AG04450 (cell line): Measurements from ENCODE around the gene OR2T34. TPM values are rescaled to one million over a fixed set of nuclear protein-coding genes. Genes with fewer than 3 reads are reported as not detected.
"Not testable (repeated sequence)": the region's sequence is repeated elsewhere in the genome, so short reads cannot be mapped to it uniquely, and the experiment has no call there.

Experiments used
- CTCF ChIA-PET: fragments of 300-600, 350-600 bp; formaldehyde crosslinking; extraction: SDS; loops from one replicate; lab custom pipeline; 2022; ENCODE audit warnings: antibody characterized with exemption, inconsistent platforms; lab: Charles Lee
- POLR2A ChIA-PET: fragments of 350-600 bp; formaldehyde crosslinking; extraction: SDS; loops from one replicate; lab custom pipeline; 2021; ENCODE audit warnings: antibody characterized with exemption, inconsistent platforms; lab: Yijun Ruan, JAX
- DNase-seq: peaks from one replicate; pipeline ENCODE4 v3.0.0-alpha.2; 2011; ENCODE audit warnings: low read depth, low spot score
- H3K27ac ChIP-seq: one replicate; pipeline ENCODE4 v1.5.1; 2012; ENCODE audit warnings: low read depth, low read length, control low read depth
- H3K27me3 ChIP-seq: one replicate; pipeline ENCODE4 v1.6.0; 2012; ENCODE audit warnings: low read length; ENCODE audit not compliant: control insufficient read depth, insufficient read depth
- H3K4me3 ChIP-seq: 2 replicates; pipeline ENCODE4 v1.5.1; 2011; ENCODE audit warnings: mild to moderate bottlenecking, low read depth, low read length, control low read depth
- H3K9me3 ChIP-seq: 2 replicates; pipeline ENCODE4 v1.5.1; 2012; ENCODE audit warnings: low read length; ENCODE audit not compliant: control insufficient read depth, insufficient read depth
- CTCF ChIP-seq: IDR thresholded peaks from 2 replicates; pipeline ENCODE4 v1.5.1; 2011; ENCODE audit warnings: low read depth, low read length, control low read depth, inconsistent platforms
- polyA plus RNA-seq: library from polyadenylated mRNA; depleted of rRNA; stranded (reverse); fragments of >200 nt; gene quantifications from 2 replicates; pipeline ENCODE4 v1.2.3, GENCODE V29; 2011

OR2T34 gene
- polyA plus RNA-seq, 1 experiment, result not detected

- ChIA-PET POLR2A (no interaction called here), CTCF (no interaction called here)
- Histone ChIP-seq H3K4me3 (no peak overlapping the region), H3K9me3 (peaks cover 3% of the 10 kb centered on the region; the same call in 1 of the 2 replicates), H3K27me3 (no peaks in the 10 kb centered on the region), H3K27ac (no peak overlapping the region)
- DNase-seq, result no peak
- TF ChIP-seq CTCF, result no peak
Observed at GRCh38 chr1:248585266-248585665, 10.7 kb upstream of the OR2T34 start.

- CTCF ChIA-PET, result no interaction called here
- POLR2A ChIA-PET, result no interaction called here
- no peaks in the 10 kb centered on the region for H3K27me3 ChIP-seq
- no peaks in the 10 kb centered on the region for H3K9me3 ChIP-seq
- no peak for TF ChIP-seq CTCF
- no peak overlapping the region for H3K27ac ChIP-seq
- H3K4me3 ChIP-seq, result no peak overlapping the region
- no peak for DNase-seq
Observed at GRCh38 chr1:248576260-248576980, 1.9 kb upstream of the OR2T34 start.

DNA sequence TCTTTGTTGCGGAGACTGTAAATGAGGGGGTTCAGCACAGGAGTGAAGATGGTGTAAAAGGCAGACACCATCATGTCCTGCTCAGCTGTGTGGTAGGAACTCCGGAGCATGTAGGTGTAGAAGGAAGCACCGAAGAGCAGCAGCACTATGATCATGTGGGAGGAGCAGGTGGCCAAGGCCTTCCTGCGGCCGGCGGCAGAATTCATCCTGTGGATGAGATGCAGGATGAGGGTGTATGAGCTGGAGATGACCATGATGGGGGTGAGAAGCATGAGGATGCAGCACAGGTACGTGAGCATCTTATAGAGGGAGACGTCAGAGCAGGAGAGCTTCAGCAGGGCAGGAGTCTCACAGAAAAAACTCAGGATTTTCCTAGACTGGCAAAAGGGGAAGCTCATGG, 701 bp downstream of the OR2T34 start:
- DNase-seq, H3K27ac ChIP-seq, H3K27me3 ChIP-seq, H3K9me3 ChIP-seq, CTCF ChIA-PET, POLR2A ChIA-PET, H3K4me3 ChIP-seq: not testable (repeated sequence)

- H3K9me3 ChIP-seq, POLR2A ChIA-PET, H3K27ac ChIP-seq, H3K4me3 ChIP-seq, DNase-seq, CTCF ChIA-PET, H3K27me3 ChIP-seq: not testable (repeated sequence)
Observed at GRCh38 chr1:248572049-248572448, 2.5 kb downstream of the OR2T34 start.

DNA sequence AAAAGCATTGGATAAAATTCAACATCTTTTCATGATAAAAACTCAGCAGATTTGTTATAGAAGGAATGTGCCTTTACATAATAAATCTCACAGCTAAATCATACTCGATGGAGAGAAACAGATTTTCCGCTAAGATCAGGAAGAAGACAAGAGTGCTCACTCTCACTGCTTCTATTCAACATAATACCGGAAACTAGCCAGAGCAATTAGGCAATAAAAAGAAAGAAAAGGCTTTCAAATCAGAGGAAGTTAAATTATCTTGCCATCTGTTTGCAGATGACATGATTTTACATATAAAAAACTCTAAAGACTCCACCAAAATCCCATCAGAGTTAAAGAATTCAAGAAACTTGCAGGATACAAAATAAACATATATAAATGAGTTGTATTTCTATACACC, 3.7 kb downstream of the OR2T34 start:
- H3K27ac ChIP-seq, H3K4me3 ChIP-seq, H3K27me3 ChIP-seq, DNase-seq, H3K9me3 ChIP-seq, CTCF ChIA-PET, POLR2A ChIA-PET: not testable (repeated sequence)

DNA sequence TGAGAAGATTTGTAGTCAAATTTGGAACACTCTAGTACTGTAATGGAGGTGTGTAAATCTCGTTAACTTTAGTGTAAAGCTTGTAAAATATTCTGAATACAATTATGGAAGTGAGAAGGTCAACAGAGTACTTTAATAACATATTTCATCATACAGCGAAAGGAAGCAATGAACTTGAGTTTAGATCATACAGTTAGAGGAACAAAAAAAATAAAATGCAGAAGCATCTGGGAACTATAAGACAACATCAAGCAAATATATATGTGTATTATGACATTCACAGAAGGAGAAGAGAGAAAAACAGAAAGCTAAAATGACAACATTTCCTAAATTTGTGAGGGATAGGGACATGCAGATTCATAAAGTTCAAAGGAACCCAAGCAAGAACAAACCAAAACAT, 5.5 kb downstream of the OR2T34 start:
- CTCF ChIA-PET, H3K9me3 ChIP-seq, H3K27ac ChIP-seq, H3K4me3 ChIP-seq, POLR2A ChIA-PET, DNase-seq, H3K27me3 ChIP-seq: not testable (repeated sequence)

DNA sequence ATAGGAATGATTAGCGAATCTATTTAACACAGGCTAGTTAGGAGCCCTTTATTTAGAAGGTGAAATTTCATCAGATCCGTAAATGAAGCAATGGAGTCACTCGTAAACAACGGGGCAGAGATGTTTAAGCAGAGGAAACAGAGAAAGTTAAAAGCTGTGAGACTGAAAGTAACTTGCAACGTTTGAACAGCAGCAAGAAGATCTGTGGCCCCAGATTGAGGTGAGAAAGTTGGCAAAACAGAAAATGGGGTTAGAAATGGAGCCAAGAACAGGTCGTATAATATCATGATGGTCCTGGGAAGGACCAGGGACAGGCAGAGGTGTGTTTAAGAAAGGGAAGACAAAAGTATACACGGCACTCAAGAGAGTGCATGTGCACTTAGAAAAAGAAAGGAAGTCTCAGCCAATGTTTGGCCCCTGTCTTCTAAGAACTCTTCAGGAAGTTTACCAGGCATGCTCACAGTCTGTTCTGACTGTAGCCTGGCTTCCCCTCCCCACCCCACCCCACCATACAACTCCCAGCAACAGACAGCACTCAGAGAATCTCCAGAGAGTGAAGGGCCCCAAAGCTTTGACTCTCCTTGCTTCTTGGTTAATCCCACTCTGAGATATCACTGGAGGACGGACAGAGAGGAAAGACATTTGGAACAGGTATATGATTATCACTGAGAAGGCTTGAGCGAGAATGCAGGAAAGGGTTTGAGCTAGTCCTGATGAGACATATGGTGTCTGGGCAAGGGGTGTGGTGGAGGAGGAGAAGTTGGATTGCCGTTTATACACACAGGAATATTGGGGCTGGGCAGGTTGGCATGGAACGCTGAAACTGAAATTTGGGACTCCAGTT, 8.8 kb downstream of the OR2T34 start:
- H3K27ac ChIP-seq, H3K27me3 ChIP-seq, H3K4me3 ChIP-seq, H3K9me3 ChIP-seq, CTCF ChIA-PET, POLR2A ChIA-PET, DNase-seq: not testable (repeated sequence)

DNA sequence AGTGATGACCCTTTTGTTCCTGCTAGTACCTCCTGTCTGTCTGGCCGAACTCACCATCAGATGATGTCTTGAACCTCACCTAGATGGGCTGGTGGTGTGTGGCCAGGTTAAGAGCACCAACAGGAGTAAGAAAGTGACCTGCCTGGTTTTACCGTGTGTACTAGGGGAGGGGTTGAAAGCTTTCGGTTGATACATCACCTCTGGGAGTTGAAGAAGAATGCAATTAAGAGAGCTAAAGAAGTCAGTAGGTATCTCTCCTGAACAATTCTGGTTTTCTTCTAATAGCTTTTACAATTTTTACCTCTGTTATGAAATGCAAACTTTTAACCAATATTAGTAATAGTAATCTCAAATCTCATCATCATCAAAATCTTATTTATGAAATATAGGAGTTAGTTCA, 11.9 kb downstream of the OR2T34 start, which contains the start of gene OR2T29:
TSS of gene OR2T29 (minus strand) at position 101 of the 400 bp plus-strand sequence. CDS start 3,281 bp downstream, outside the sequence.
- H3K27ac ChIP-seq, H3K27me3 ChIP-seq, H3K9me3 ChIP-seq, POLR2A ChIA-PET, DNase-seq, H3K4me3 ChIP-seq, CTCF ChIA-PET: not testable (repeated sequence)

DNA sequence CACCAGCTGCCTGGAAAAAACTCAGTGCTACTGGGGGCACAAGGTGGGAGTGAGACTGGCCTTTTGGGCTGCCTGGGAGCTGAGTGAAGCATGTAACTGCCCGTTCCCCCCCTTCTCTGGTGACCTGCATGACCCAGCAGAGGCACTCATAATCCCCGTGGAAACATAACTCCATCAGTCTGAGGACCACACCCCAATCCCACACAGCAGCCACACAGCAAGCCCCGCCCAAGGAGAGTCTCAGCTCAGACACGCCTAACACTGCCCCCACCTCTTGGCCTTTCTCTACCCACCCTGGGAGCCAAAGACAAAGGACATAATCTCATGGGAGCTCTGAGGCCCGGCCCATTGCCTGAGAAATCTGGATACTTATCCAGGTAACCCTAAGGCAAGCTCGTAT, 23.5 kb downstream of the OR2T34 start:
- not testable (repeated sequence) for H3K9me3 ChIP-seq

DNA sequence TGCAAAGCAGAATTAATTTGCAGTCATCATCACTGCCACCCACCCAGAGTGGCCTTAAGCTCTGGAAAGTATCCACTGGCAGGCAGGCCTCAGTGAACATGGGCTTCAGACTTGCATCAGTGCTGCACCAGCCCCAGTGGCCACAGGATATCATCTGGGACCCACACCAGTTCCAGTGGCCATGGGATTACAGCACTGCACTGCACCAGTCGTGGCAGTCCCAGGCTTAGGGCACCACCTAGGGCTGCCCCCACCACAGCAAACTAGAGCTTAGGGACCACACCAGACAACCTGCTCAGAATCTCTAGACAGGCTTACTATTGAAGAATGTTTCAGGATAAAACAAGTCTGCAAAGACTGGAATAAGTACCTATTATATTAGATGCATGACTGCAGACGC, 27.2 kb downstream of the OR2T34 start:
- POLR2A ChIA-PET, H3K27ac ChIP-seq, CTCF ChIA-PET, H3K27me3 ChIP-seq, DNase-seq, H3K4me3 ChIP-seq, H3K9me3 ChIP-seq: not testable (repeated sequence)

More for the DNA sequence above, 23.5 kb downstream of the OR2T34 start:
- CTCF ChIA-PET, H3K4me3 ChIP-seq, POLR2A ChIA-PET, H3K27ac ChIP-seq, H3K27me3 ChIP-seq, DNase-seq: not testable (repeated sequence)
